Measurements from ENCODE around the gene DNASE1L3.

- TF ChIP-seq YY1 (IDR thresholded peaks at IDR 0.05; ENCODE audit: insufficient read depth, insufficient read length) (no peak), SUZ12 (IDR thresholded peaks at IDR 0.05; ENCODE audit: extremely low read depth, insufficient read depth, insufficient read length) (no peak)
Measured at GRCh38 chr3:58164906-58165821, 45.6 kb downstream of the DNASE1L3 start.
